Hippocampal formation (tissue), 2 donors: ENCODE measurements around the gene RNF114.

ENCODE experiments used
- DNase-seq, 2 donors: peaks; one replicate each; lab custom pipeline; 2025; lab: John Stamatoyannopoulos, UW

Gene RNF114

GRCh38 chr20:49904440-49905214 lies 31.6 kb upstream of the RNF114 start:
- no peak for DNase-seq

- no peak for DNase-seq
Measured at GRCh38 chr20:49905415-49906091, 30.6 kb upstream of the RNF114 start.

DNA sequence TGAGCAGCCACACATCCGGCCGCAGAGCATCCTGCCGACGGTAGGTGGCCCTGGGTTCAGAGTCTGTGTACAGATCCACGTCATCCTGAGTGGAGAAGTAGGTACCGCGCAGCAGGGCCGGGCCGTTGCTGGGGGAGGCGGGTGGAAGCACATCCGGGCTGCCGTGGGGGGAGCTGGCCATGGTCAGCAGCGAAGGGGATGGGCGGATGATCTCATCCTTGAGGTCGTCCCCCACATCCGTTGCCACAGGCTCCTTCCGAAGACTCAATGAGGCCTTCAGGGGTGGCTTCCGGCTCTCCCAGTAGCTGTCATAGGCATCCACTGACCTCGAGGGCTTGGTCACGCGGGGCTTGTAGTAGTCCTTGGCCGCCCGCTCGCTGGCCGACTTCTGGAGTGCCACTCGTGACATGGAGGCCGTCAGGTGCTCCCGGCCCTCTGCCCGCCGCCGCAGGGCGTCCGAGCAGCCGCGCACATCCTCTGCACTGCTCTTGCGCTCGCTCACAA lies 30.0 kb upstream of the RNF114 start:
- no peak for DNase-seq

DNA sequence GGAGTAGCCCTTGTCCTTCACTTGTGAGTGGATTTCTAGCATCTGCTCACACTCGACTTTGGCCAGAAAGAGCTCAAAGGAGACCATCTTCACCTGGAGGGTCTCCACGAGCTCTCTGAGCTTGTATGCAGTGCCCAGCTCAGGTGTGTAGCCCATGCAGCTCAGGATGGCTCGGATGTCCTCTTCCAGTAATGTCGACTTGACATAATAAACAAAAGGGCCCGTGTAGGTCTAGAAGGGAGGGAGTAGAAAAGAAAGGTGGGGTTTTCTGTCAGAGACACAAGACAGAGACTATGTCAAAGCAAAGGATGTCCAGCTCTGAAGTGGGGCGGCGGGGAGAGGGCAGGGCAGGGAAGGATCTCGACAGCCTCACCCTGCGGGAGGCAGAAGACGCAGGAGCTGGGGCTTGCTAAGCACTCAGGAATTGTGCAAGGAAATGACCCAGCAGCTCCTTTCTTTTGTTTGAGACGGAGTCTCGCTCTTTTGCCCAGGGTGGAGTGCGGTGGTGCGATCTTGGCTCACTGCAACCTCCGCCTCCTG lies 29.5 kb upstream of the RNF114 start:
- no peak for DNase-seq

GRCh38 chr20:49907405-49908257 lies 28.6 kb upstream of the RNF114 start:
- DNase-seq: no peak

GRCh38 chr20:49908258-49908565 lies 28.0 kb upstream of the RNF114 start:
- DNase-seq: no peak

DNA sequence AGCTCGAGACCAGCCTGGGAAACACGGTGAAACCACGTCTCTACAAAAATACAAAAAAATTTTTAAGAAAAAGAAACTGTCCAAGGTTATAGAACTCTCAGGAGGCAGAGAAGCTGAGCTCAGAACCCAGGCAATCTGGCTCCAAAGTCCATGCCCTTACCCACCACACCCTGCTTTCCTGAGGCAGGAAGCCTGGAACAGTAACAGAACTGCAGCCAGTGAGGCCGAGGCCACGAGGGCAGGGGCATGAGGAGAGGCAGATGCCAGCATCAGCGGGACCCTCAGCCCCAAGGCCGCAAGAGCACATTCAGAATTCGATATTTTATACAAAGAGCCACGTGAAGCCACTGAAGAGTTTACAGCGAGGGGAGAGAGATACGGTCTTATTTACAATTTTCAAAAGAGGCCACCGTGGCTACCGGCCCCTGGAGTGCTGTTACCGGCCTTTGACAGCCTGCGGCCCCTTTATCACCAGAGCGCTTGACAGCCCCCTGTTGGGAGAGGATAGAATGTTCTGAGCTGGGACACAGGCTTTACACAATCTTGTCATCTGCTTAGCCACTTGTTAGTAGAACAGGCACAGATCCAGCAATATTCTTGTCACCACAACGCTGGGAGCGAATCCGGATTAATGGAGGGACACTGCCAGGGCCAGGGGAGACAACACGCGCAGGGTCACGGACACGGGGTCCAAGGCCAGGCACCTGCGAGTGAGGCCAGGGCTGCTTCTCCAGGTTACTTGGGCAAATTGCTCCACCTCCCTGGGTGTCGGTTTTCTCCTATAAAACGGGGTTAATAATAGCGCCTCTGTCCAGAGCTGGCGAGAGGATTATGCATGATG lies 26.5 kb upstream of the RNF114 start:
- peak; percentile 23 to 64 for DNase-seq

GRCh38 chr20:49910340-49910706 lies 25.9 kb upstream of the RNF114 start:
- no peak for DNase-seq

- peak; percentile 55 to 77 for DNase-seq
Measured at GRCh38 chr20:49913399-49914047, 22.7 kb upstream of the RNF114 start.

DNA sequence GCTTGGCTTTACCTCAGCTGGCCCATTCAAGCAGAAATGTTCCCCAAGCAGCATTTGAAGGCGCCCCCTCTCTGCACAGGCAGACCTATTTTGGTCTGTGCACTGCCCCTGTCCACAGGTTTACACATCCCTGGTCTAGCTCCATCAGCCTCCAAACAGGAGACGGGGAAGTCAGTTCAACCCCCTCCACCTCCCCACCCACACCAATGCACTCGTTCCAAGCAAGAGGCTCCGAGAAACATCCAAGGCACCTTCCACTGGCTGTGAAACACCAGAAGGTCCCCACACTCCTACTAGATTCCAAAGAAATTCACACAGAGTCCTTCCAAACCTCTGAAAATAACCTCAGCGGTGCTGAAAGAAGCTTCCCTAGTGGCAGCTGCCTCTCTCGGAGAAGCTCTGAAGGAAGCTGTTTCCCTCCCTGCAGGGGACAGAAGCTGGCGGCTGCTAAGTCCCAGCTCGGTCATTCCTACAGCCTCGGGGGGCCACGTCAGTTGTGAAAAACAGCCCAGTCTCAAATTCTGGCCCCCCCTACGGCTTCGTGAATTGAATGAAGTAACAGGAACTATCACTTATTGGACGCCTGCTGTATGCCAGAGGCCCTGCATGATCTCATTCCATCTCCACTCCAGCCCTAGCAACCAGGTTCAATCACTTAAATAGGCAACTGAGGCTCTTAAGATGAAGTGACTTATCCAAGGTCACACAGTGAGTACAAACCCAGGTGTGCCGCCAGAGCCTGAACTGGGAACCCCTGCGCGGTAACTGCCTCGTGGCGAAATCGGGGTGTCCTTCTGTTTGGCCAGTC lies 21.7 kb upstream of the RNF114 start:
- no peak for DNase-seq

- no peak for DNase-seq
Measured at GRCh38 chr20:49915118-49915379, 21.1 kb upstream of the RNF114 start.

DNA sequence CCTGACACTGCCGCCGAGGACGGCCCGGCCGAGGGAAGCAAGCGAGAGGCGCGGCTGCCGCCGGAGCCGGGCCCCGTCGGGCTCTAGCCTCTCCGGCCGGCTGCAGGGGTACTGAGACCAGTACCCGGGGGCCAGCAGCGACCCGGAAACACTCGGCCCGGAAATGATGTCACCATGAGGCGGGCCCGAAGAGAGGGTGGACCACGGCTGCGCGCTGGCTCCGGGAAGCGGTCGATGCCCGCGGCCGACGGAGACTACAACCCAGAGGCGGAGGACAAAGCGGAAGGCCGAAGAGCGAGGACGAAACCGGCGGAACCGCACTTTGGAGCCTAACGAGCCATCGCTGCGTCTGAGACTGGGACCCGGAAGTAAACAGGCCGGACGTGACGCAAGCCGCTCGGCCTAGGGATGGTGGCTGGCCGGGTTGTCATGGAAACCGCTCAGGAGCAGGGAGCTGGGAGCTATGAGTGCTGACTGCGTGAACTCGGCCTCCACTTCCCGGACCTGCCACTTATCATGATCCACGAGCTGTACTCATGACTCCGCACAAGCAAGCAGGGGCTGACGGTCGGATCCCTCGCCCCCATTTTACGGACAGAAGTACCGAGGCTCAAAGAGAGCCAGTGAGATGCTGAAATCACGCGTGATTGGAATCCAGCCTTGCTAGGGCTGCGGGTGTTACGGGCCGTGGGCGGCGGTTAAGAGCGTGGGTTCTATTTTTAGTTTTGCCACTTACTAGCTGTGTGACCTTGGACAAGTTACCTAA lies 20.6 kb upstream of the RNF114 start, which contains the start of gene SPATA2:
Gene SPATA2, minus strand, starts transcription at position 150 of the 766 bp plus-strand sequence. CDS start 7,039 bp downstream, outside the sequence.
- DNase-seq: peak; percentile 87 to 92

GRCh38 chr20:49916146-49917002 lies 19.8 kb upstream of the RNF114 start:
- no peak for DNase-seq

GRCh38 chr20:49918446-49918845 lies 17.8 kb upstream of the RNF114 start:
- no peak for DNase-seq

DNA sequence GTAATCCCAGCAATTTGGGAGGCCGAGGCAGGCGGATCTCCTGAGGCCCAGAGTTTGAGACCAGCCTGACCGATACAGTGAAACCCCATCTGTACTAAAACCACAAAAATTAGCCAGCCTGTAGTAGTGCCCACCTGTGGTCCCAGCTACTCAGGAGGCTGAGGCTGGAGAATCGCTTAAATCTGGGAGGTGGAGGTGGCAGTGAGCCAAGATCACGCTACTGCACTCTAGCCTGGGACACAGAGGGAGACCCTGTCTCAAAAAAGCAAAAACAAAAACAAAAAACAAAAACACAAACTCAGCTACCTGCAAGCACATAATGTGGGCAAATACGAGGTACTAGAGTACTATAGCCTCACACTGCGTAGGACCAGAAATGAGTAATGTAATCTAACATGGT lies 17.2 kb upstream of the RNF114 start:
- DNase-seq: no peak

GRCh38 chr20:49919461-49919860 lies 16.7 kb upstream of the RNF114 start:
- no peak for DNase-seq

DNA sequence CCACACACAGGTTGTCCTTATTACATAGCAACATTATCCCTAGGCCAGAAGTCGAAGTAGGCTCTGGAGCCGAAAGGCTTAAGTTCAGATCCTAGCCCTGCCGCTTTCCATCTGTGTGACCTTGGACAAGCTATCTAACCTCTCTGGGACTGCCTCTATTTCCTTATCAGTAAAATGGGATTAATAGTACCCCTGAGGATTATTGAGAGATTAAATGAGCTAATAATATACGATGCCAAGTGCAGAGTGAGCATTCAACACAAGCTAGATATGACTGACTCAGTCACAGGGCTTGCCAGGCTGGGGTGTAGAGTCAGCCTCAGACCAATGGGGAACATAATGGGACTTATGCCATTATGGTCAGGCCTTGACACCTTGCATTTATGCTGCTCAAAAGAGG lies 11.9 kb upstream of the RNF114 start:
- DNase-seq: no peak

GRCh38 chr20:49925901-49926454 lies 10.2 kb upstream of the RNF114 start:
- DNase-seq: no peak
